Measurements from ENCODE around the gene TGIF2. TPM values are rescaled to one million over a fixed set of nuclear protein-coding genes. Genes with fewer than 3 reads are reported as not detected.

TGIF2 gene
- total RNA-seq, 1 donor, result 47.4 TPM

Small RNAs within 50 kb of the gene (small RNA-seq; reads per million reads assigned to genes)
- not detected for gene RF00017

Other genes starting within 250 kb of the TGIF2 start
- 0.81 TPM for gene MYL9, start 32.1 kb upstream of the TGIF2 start, total RNA-seq
- 52.8 TPM for gene RAB5IF, start 32.2 kb downstream of the TGIF2 start, total RNA-seq
- gene SLA2, start 72.6 kb downstream of the TGIF2 start, total RNA-seq, result 19.4 TPM
- 16.7 TPM for gene NDRG3, start 172.5 kb downstream of the TGIF2 start, total RNA-seq
- 10.8 TPM for gene DSN1, start 200.2 kb downstream of the TGIF2 start, total RNA-seq